AML-193 (cell line): ENCODE results near the gene AMPD3.

ENCODE experiments used
- DNase-seq, 2 experiments: peaks; one replicate each; lab custom pipeline; 2025; lab: John Stamatoyannopoulos, UW

The AMPD3 gene

GRCh38 chr11:10540546-10540914 lies 85.5 kb downstream of the AMPD3 start:
- no peak for DNase-seq

GRCh38 chr11:10540915-10541560 lies 86.0 kb downstream of the AMPD3 start, which contains the start of gene RNF141:
Gene RNF141 (minus strand): TSS chr11:10541187. CDS start chr11:10534158, 7,029 bp downstream.
- DNase-seq, result peak; percentile 85 to 92

- DNase-seq, result no peak
These were observed 86.5 kb downstream of the AMPD3 start for GRCh38 chr11:10541561-10541930.

- DNase-seq, result no peak
These were observed 87.7 kb downstream of the AMPD3 start for GRCh38 chr11:10542776-10543175.

- no peak for DNase-seq
These were observed 88.7 kb downstream of the AMPD3 start for GRCh38 chr11:10543782-10544181.

GRCh38 chr11:10544491-10545465 lies 89.7 kb downstream of the AMPD3 start:
- peak; percentile 40 to 41 for DNase-seq

GRCh38 chr11:10550503-10551289 lies 95.6 kb downstream of the AMPD3 start:
- no peak for DNase-seq

GRCh38 chr11:10551290-10551592 lies 96.2 kb downstream of the AMPD3 start:
- no peak for DNase-seq

GRCh38 chr11:10551845-10552352 lies 96.8 kb downstream of the AMPD3 start:
- DNase-seq, result no peak

GRCh38 chr11:10556590-10556989 lies 101.5 kb downstream of the AMPD3 start:
- DNase-seq, result no peak
